ENCODE measurements around the gene RAD51B.

GRCh38 chr14:68632054-68632895 is 812.7 kb downstream of the RAD51B start:
- TF ChIP-seq CTCF (IDR thresholded peaks at IDR 0.05; ENCODE audit: poor library complexity) (no peak), EZH2phosphoT487 (IDR thresholded peaks at IDR 0.05; ENCODE audit: low read depth, severe bottlenecking, unreplicated experiment) (no peak)

Measured in hepatocyte (in vitro differentiated cells).